Neuronal stem cell (in vitro differentiated cells): ENCODE data around the gene DEUP1.
A peak's percentile ranks its signal among the peaks of the same experiment; 100 is the strongest.

ENCODE experiments used
- DNase-seq: peaks from one replicate; pipeline ENCODE4 v3.0.0-alpha.2; 2013; ENCODE audit warnings: low spot score
- H2AFZ ChIP-seq: one replicate; pipeline ENCODE4 v1.6.1; 2013; ENCODE audit warnings: mild to moderate bottlenecking, low read length, inconsistent platforms
- H2AK5ac ChIP-seq: 2 replicates; pipeline ENCODE4 v1.6.1; 2013; ENCODE audit warnings: low read depth, mild to moderate bottlenecking, inconsistent platforms, low read length, moderate library complexity, mixed read lengths
- H2BK120ac ChIP-seq: 2 replicates; pipeline ENCODE4 v1.6.1; 2013; ENCODE audit warnings: low read depth, mild to moderate bottlenecking, inconsistent platforms, low read length, moderate library complexity, mixed read lengths
- H2BK12ac ChIP-seq: one replicate; pipeline ENCODE4 v1.6.1; 2013; ENCODE audit warnings: low read length, inconsistent platforms
- H2BK15ac ChIP-seq: 2 replicates; pipeline ENCODE4 v1.6.1; 2013; ENCODE audit warnings: mild to moderate bottlenecking, low read length, inconsistent platforms, mixed read lengths
- H2BK5ac ChIP-seq: one replicate; pipeline ENCODE4 v1.6.1; 2013; ENCODE audit warnings: inconsistent platforms, mild to moderate bottlenecking, low read length, moderate library complexity
- H3K14ac ChIP-seq: one replicate; pipeline ENCODE4 v1.6.1; 2013; ENCODE audit warnings: low read length, inconsistent platforms
- H3K18ac ChIP-seq: 2 replicates; pipeline ENCODE4 v1.6.1; 2013; ENCODE audit warnings: low read length, inconsistent platforms
- H3K23ac ChIP-seq: 2 replicates; pipeline ENCODE4 v1.6.1; 2013; ENCODE audit warnings: low read depth, mild to moderate bottlenecking, mixed read lengths, low read length, inconsistent platforms; ENCODE audit not compliant: poor library complexity
- H3K27ac ChIP-seq: replicated peaks from 3 replicates; pipeline ENCODE4 v1.5.1; 2013; ENCODE audit warnings: low read length, inconsistent platforms
- H3K27me3 ChIP-seq, 3 experiments: 2 replicates each; pipeline ENCODE4 v1.6.1; 2013; ENCODE audit warnings: low read length in 3 of 3, mild to moderate bottlenecking in 2 of 3, inconsistent platforms in 1 of 3, low read depth in 1 of 3, mixed read lengths in 1 of 3, moderate library complexity in 1 of 3; ENCODE audit not compliant: control insufficient read depth in 3 of 3, insufficient read depth in 3 of 3
- H3K36me3 ChIP-seq, 2 donors: replicated peaks in 1 of 2; 2 replicates each; pipeline ENCODE4 v1.6.1; 2013; ENCODE audit warnings: low read length in 2 of 2; ENCODE audit not compliant: control insufficient read depth in 2 of 2, insufficient read depth in 2 of 2
- H3K4ac ChIP-seq: 2 replicates; pipeline ENCODE4 v1.6.1; 2013; ENCODE audit warnings: inconsistent platforms, mild to moderate bottlenecking, low read length, moderate library complexity
- H3K4me1 ChIP-seq, 2 donors: 1 replicate in 1 of 2; 2 replicates in 1 of 2; pipeline ENCODE4 v1.6.1; 2013; ENCODE audit warnings: low read length in 2 of 2, low read depth in 1 of 2; ENCODE audit not compliant: control insufficient read depth in 2 of 2, insufficient read depth in 1 of 2
- H3K4me2 ChIP-seq: one replicate; pipeline ENCODE4 v1.6.1; 2013; ENCODE audit warnings: mild to moderate bottlenecking, low read length, inconsistent platforms; ENCODE audit not compliant: insufficient read depth, poor library complexity, severe bottlenecking
- H3K4me3 ChIP-seq, 2 donors: 2 replicates each; pipeline ENCODE4 v1.5.1; 2013; ENCODE audit warnings: low read length in 2 of 2, mild to moderate bottlenecking in 2 of 2, inconsistent platforms in 1 of 2, moderate library complexity in 1 of 2
- H3K79me1 ChIP-seq: one replicate; pipeline ENCODE4 v1.6.1; 2013; ENCODE audit warnings: low read depth, mild to moderate bottlenecking, inconsistent platforms, low read length, moderate library complexity
- H3K9ac ChIP-seq: one replicate; pipeline ENCODE4 v1.6.1; 2013; ENCODE audit warnings: mild to moderate bottlenecking, low read depth, low read length, inconsistent platforms; ENCODE audit not compliant: poor library complexity
- H3K9me3 ChIP-seq, 2 donors: replicated peaks in 1 of 2; 2 replicates each; pipeline versions ENCODE3 to v1.6.1; 2013; ENCODE audit warnings: low read length in 2 of 2, mild to moderate bottlenecking in 2 of 2, inconsistent platforms in 1 of 2, low read depth in 1 of 2, mixed read lengths in 1 of 2, moderate library complexity in 1 of 2; ENCODE audit not compliant: control insufficient read depth in 2 of 2, insufficient read depth in 1 of 2
- H4K8ac ChIP-seq: one replicate; pipeline ENCODE4 v1.6.1; 2013; ENCODE audit warnings: low read depth, mild to moderate bottlenecking, inconsistent platforms, low read length, moderate library complexity
- H4K91ac ChIP-seq: one replicate; pipeline ENCODE4 v1.6.1; 2013; ENCODE audit warnings: low read length, low read depth, mild to moderate bottlenecking, inconsistent platforms; ENCODE audit not compliant: poor library complexity
- WGBS, 2 donors: extraction: QIAGEN DNeasy Blood & Tissue Kit; methylation state at CpG; one replicate each; pipeline ENCODE4 v1.1.7; 2013; ENCODE audit warnings: missing lambda C conversion rate in 2 of 2, mixed read lengths in 1 of 2; ENCODE audit not compliant: insufficient read length in 2 of 2, insufficient replicate concordance in 1 of 2; ENCODE audit errors: extremely low coverage in 2 of 2; 5-methylcytosine and 5-hydroxymethylcytosine counted together

DEUP1 gene

DNA sequence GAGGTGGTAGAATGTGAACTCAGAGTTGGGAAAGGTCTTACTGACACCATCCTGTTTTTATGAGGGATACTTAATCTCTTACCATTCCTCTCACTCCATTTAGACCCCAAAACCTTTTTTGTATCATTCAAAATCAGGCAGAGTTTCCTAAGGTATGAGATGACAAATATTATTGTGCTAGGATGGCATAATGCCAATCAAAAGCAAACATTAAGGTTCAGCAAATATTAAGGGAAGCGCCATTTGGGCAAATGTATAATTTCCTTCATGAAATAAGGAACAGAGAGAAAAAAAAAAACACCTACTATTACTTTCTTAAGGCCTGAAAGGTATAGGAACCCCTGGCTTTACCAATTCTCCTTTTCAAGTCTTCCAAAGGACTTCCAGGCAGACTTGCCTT lies 150.2 kb downstream of the DEUP1 start:
- H2BK12ac ChIP-seq = no peak overlapping the region
- no peak overlapping the region for H3K18ac ChIP-seq
- no peak overlapping the region for H2AK5ac ChIP-seq
- H3K4ac ChIP-seq = no peak overlapping the region
- peaks cover 24 to 35% of the 10 kb centered on the region in 2 donors for H3K4me1 ChIP-seq
- no peak for DNase-seq
- H3K14ac ChIP-seq = no peak overlapping the region
- no peak overlapping the region for H3K9ac ChIP-seq
- H2BK15ac ChIP-seq = no peak overlapping the region
- H3K36me3 ChIP-seq = no peaks in the 10 kb centered on the region
- no peak overlapping the region for H3K4me3 ChIP-seq
- H3K27me3 ChIP-seq = no peaks in the 10 kb centered on the region
- H3K9me3 ChIP-seq = no peaks in the 10 kb centered on the region
- H4K91ac ChIP-seq = no peak overlapping the region
- H3K23ac ChIP-seq = no peak overlapping the region
- no peak overlapping the region for H3K4me2 ChIP-seq
- H2BK120ac ChIP-seq = no peak overlapping the region
- H3K27ac ChIP-seq = no peak overlapping the region
- WGBS, 2 donors = no CpG with 5 or more reads among the region's 1 CpG
- H4K8ac ChIP-seq = no peak overlapping the region
- H2BK5ac ChIP-seq = no peak overlapping the region
- no peak overlapping the region for H2AFZ ChIP-seq
- peaks cover 6% of the 10 kb centered on the region for H3K79me1 ChIP-seq

DNA sequence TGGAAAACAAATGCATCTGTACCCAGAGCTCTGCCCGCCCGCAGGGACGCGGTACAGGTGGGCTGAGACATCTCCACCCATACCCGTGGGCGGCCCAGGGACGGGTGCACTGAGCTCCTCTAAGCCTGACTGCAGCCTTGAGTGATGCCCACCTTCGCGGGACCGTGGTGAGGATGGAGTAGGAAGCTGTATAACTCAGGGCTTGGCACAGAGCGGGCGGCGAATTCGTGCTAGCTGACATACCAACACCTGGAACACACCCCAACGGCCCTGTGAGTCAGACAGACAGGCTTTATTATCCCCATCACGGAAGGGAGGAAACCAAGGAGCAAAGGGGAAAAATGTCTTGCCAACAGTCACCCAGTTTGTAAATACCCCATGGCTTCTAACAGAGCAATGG lies 150.7 kb downstream of the DEUP1 start:
- Histone ChIP-seq H2AFZ (no peak overlapping the region), H4K91ac (no peak overlapping the region), H2BK15ac (no peak overlapping the region), H3K14ac (no peak overlapping the region), H2BK12ac (no peak overlapping the region), H3K79me1 (peaks cover 8% of the 10 kb centered on the region), H3K23ac (no peak overlapping the region), H3K4me1 (peaks cover 29 to 36% of the 10 kb centered on the region in 2 donors), H3K27ac (no peak overlapping the region), H3K4ac (no peak overlapping the region), H2AK5ac (no peak overlapping the region), H3K27me3 (no peaks in the 10 kb centered on the region), H3K9ac (no peak overlapping the region), H3K9me3 (no peaks in the 10 kb centered on the region), H3K4me2 (no peak overlapping the region), H4K8ac (no peak overlapping the region), H2BK5ac (no peak overlapping the region), H3K18ac (peak overlapping the region; percentile 55), H3K4me3 (no peak overlapping the region), H3K36me3 (no peaks in the 10 kb centered on the region), H2BK120ac (no peak overlapping the region)
- WGBS, 2 donors = no CpG with 5 or more reads among the region's 16 CpGs
- DNase-seq = no peak

DNA sequence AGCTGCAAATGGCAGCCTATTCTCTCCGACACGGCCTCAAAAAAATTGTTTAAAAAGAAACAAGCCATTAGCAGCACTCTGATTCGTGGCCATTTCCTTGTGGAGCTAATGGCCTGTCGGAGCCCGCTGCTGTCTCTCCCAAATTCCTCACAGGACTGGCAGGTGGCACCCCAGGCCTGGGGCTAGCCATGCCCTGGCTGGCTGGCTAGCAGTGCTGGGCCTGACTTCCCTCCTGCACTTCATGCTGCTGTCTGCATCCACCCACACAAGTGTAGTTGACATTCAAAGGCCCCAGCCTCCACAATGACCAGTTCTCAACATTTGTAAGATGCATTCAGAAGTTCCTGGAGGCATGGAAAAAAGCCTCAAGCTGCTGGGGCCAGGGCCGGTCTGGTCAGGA lies 151.2 kb downstream of the DEUP1 start:
- Histone ChIP-seq H4K8ac (no peak overlapping the region), H3K4me2 (no peak overlapping the region), H3K14ac (no peak overlapping the region), H2AFZ (no peak overlapping the region), H3K9me3 (no peaks in the 10 kb centered on the region), H3K36me3 (no peaks in the 10 kb centered on the region), H2BK15ac (peak overlapping the region; percentile 13), H2BK12ac (no peak overlapping the region), H2BK120ac (no peak overlapping the region), H3K9ac (no peak overlapping the region), H4K91ac (peak overlapping the region; percentile 22), H2BK5ac (no peak overlapping the region), H3K27me3 (no peaks in the 10 kb centered on the region), H3K4me3 (no peak overlapping the region), H3K79me1 (peaks cover 9% of the 10 kb centered on the region), H2AK5ac (no peak overlapping the region), H3K23ac (no peak overlapping the region), H3K27ac (no peak overlapping the region), H3K18ac (peak overlapping the region; percentile 48), H3K4ac (no peak overlapping the region), H3K4me1 (peaks cover 31 to 36% of the 10 kb centered on the region in 2 donors)
- WGBS, 2 donors = no CpG with 5 or more reads among the region's 6 CpGs
- DNase-seq = no peak

DNA sequence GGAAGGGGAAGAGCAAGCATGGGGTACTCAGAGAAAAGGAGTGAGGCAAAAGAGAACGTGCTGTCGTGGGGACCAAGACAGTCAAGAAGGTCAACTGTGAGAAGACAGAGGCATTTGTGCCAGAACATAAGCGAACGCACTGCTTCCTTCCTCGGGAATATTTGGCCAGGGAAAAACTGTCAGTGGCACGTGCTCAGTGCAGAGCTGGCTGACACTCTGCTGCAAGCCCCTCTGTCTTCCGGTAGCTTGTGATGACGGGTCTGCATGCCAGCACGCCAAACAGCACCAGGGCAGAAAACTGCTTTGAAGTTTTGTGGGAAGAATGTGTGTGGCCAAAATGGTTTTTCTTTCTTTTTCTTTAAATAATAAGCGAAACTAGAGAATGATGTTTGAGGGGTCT lies 152.0 kb downstream of the DEUP1 start:
- no peak overlapping the region for H2BK120ac ChIP-seq
- no peak overlapping the region for H3K14ac ChIP-seq
- no peak overlapping the region for H2AFZ ChIP-seq
- H4K91ac ChIP-seq = no peak overlapping the region
- no peak overlapping the region for H2BK12ac ChIP-seq
- H3K9me3 ChIP-seq = no peaks in the 10 kb centered on the region
- H4K8ac ChIP-seq = no peak overlapping the region
- H3K79me1 ChIP-seq = peaks cover 9% of the 10 kb centered on the region
- no peak overlapping the region for H3K18ac ChIP-seq
- DNase-seq = no peak
- H3K23ac ChIP-seq = no peak overlapping the region
- no peak overlapping the region for H3K4ac ChIP-seq
- no CpG with 5 or more reads among the region's 10 CpGs for WGBS, 2 donors
- H2BK15ac ChIP-seq = no peak overlapping the region
- H3K4me2 ChIP-seq = no peak overlapping the region
- H2AK5ac ChIP-seq = no peak overlapping the region
- no peak overlapping the region for H3K4me3 ChIP-seq
- no peaks in the 10 kb centered on the region for H3K27me3 ChIP-seq
- H3K27ac ChIP-seq = no peak overlapping the region
- H2BK5ac ChIP-seq = no peak overlapping the region
- H3K36me3 ChIP-seq = no peaks in the 10 kb centered on the region
- peaks cover 32 to 36% of the 10 kb centered on the region in 2 donors for H3K4me1 ChIP-seq
- H3K9ac ChIP-seq = no peak overlapping the region
